Stimulated activated CD4-positive, alpha-beta T cell treated with anti-CD3 and anti-CD28 coated beads, TNF-alpha, amount 100 ng/mL, for 48 hours (primary cell): ENCODE measurements around the gene ADO.

Source experiments
- DNase-seq, 3 donors: peaks; one replicate each; pipeline ENCODE4 v3.0.0-alpha.2; 2020; ENCODE audit warnings: low read depth in 3 of 3

Gene ADO

DNA sequence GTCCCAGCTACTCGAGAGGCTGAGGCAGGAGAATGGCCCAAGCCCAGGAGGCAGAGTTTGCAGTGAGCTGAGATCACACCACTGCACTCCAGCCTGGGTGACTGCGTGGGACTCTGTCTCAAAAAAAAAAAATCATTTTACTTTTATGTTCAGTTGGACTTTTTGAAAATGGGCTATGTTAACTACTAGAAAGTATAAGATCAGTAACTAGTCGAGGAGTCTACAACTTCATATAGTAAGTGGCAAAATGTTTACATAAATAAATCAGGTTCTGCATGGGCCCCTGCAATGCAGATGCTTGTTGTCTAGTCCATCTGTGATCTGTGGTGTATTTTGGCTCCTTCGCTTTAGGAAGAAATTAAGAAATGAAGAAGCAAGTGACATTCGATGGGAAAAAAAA lies 12.3 kb upstream of the ADO start:
- DNase-seq: no peak

DNA sequence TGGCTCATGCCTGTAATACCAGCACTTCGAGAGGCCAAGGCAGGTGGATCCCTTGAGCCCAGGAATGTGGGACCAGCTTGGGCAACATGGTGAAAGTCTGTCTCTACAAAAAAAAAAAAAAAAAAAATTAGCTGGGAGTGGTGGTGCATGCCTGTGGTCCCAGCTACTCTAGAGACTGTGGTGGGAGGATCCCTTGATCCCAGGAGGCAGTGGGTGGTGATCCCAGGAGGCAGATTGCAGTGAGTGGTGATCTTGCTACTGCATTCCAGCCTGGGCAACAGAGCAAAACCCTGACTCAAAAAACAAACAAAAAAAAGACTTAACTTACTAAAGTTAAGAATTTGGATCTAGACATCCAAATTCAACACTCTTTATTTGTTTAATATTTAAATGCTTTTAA lies 10.2 kb upstream of the ADO start:
- DNase-seq: no peak

DNA sequence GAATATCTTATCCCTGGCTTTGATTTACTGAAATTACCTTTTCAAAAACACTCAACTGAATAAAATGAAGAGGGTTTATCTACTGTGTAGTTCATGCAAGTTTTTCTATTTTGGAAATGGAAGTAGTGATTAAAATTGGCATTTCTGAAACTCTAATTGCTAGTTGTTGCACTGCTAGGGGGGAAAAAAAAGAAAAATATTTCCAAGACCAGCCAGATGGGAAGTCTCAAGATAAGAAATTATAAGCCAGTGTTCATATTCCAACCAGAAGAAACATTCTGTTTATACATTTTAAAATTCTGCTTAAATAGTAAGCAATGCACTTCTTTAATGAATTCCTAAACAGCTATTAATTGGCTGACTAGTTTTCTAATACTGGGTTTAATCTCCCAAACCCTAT lies 9.4 kb upstream of the ADO start:
- no peak for DNase-seq

DNA sequence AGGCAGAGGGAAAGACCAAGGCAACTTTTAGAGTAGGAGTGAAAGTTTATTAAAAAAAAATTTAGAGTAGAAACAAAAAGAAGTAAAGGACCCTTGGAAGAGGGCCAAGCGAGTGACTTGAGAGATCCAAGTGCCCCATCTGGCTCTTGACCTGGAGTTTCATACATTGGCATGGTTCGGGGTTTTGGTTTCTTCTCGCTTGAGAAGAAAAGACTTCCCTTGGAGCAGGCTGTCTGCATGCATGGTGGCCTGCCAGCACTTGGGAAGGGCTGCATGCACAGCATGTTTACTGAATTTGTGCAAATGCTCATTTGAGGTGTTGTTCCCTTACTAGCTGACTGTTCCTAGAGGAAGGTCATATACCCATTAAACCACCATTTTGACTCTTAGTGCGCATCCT lies 8.8 kb upstream of the ADO start:
- DNase-seq: no peak

DNA sequence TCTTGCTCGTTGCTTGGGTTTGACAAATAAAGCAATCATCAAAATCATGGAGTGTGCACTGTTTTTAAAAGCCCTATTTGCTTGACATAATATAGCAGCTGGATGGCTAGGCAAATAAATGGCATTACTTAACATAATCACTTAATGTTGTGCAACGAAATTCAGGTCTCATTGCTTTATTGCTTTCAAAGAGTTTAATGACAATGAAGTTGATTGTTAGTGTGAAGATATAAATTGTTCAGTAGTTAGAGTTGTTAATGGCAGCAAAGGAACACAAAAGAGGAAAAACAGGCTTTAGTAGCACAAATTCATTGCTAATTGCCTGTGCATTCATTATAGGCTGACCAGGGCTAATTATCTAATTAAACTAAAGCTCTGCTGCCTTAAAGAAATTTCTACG lies 7.6 kb upstream of the ADO start:
- no peak for DNase-seq

DNA sequence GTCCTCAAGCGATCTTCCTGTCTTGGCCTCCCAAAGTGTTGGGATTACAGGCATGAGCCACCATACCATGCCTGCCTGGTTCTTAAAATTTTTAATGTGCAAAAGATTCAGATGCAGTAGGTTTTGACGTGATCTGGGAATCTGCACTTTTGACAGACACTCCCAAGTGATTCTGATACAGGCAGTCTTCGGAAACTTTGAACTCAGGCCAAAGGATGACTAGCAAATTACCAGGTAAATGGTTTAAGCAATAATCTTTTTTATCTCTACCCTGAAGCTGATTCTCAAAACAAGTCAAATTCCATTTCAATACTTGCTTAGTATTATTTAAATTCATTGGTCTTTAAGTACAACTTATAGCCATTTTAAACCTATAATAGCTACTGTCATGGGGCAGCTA lies 2.6 kb upstream of the ADO start:
- DNase-seq: no peak

DNA sequence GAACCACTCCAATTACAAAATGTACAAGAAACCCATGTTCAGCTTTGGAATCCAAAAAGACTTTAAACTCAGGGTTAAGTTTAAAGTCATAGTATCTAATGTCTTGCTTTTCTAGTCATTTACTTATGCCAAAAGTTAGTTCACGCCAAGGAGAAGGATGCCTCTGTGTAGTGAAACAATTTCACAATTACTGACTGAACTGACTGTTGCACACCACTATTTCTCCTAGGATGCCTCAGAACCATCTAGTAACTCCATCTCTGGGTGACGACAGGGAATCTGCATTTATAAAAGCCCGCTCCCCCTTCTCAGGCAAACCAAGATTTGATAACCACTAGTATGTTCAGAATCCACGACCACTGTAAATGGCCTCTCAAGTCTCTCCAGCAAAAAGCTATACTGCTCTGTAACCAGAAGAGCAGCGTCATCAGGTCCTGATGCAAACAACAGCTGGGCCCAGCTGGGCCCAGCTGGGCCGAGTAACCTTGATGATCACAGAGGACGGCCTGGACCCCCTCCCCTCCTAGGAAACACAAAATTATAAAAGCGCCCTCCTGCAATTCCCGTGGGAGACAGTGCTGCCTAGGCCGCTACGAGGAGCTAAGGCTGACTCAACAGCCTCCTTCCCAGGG lies 680 bp upstream of the ADO start:
- DNase-seq: no peak

DNA sequence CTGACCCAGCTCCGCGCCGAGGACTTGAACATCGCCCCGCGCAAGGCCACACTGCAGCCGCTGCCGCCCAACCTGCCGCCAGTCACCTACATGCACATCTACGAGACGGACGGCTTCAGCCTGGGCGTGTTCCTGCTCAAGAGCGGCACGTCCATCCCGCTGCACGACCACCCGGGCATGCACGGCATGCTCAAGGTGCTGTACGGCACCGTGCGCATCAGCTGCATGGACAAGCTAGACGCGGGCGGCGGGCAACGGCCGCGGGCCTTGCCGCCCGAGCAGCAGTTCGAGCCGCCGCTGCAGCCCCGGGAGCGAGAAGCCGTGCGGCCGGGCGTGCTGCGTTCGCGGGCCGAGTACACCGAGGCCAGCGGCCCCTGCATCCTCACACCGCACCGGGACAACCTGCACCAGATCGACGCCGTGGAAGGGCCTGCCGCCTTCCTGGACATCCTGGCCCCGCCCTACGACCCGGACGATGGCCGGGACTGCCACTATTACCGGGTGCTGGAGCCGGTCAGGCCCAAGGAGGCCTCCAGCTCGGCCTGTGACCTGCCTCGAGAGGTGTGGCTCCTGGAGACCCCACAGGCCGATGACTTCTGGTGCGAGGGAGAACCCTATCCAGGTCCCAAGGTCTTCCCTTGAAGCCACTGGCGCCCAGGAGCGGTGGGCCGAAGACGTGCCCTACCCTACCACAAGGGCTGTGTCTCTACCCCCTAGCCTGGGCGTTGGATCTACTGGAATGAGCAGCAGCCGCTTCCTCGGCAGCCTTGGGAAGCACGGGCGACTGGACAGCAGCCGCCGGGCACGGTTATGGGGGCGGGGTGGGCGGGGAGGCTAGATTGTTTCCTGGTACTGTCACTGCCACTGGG lies 945 bp downstream of the ADO start:
- DNase-seq: no peak

DNA sequence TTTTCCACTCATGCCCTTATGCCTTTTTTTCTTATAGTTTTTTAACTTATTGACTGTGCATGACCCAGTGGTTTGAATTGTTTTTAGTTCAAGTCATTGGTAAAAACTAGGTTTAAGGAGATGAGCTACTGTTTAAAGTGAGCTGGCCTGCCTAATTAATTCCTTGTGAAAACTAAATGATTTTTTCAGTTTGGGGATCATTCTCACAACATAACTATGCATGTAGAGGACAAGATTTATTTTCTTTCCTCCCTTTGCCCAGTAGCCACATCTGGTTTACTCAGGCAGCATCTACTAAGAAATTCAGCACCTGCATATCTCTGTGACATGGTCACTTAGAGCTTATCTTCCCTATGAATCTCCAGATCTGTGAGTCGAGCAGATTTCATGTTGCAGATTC lies 1.7 kb downstream of the ADO start:
- no peak for DNase-seq

DNA sequence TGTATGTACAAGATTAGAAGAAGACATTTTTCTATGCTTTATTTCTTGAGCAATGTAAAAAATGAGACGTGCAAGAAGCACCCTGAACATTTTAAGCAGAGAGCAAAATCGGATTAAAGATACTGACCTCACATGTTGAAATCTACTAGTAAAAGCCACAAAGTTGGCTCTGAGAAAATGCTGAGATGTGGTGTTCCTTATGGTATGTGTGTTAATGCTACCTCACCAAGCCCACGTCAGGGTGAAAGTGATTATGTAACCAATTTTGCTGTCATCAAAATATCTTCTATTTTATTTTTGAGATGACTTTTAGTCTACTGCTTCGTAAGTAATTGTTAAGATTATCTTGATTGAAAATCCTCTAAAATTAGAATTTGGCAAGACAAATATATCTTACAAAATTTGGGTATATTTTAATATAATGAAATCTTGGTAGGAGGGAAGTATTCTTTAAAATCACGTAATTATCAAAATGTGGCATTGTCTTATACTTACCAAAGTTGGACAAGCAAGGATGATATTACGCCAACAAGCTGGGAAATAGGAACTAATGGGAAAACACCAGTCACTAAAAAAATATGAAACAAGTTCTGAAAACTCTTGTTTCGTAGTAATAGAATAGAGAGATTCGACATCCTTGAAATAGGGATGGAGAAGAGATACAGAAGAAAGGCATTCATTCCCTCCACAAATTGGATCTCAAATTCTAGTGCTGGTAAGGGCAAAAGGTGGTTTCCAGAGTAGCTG lies 5.8 kb downstream of the ADO start:
- DNase-seq: no peak

DNA sequence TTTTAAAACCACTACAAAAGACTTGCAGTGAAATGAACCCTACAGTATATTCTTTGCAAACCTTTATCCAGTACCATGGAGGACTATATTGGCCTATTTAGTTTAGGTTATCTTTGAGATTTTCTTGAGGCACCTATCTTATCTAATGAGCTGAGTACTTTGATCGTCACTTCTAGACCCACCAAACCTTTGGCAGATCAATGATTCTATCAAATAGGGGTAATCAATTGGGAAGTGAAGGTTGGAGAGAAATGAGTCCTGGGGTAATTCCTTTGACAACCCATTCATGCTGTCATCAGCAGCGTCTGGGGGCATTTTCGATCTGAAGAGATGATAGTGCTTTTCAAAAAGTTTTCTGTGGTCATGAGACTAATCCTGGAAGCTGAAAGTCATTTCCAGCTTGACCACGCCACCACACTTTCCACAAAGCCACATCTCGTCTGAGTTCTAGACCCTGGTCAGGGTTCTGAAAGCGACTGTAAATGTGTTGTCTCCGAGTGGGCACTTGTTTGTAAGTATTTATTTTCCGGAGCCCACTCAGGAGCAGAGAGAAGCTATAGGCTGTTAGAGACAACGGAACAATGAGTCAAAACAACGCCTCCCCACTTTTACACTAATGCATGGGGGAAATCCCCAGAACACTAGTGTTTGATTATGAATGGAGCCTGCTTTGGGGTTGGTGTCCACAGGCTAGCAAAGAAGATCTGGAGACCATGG lies 6.8 kb downstream of the ADO start:
- DNase-seq: peak; percentile 67 to 74 (median 71)

DNA sequence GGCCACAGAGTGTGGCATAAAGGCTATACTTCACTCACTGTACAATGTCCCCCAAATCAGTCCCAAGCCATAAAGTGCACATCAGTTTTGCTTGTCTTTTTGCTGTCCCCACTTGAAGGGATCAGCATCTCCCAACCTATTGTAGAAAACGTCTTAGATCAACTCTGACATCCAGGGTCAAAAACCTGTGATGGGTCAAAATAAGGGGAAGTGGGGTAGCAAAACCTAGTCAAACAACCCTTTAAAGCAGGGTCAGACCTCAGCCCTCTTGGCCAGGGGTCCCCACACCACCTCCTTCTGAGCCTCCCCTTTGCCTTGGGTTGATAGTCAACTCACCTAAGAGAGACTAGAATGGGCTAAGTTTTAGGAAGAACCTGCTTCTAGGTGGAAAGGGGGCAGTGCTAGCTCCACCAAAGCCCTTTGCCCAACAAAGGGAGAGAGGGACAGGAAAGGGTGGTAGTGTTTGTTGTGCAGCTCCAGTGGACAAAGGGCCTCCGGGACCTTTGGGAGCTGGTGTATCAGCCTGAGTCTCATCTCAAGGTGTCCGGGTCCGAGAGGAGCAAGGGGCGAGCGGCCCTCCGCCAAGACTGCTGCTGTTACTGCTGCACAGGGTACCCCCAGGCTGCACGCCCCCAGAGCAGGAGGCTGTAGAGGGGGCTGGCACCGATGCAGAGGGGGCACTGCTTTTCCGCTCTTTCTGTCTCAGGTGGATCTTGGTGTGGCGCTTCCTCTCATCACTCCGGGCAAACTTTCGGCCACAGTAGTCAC lies 8.3 kb downstream of the ADO start:
- DNase-seq: no peak

DNA sequence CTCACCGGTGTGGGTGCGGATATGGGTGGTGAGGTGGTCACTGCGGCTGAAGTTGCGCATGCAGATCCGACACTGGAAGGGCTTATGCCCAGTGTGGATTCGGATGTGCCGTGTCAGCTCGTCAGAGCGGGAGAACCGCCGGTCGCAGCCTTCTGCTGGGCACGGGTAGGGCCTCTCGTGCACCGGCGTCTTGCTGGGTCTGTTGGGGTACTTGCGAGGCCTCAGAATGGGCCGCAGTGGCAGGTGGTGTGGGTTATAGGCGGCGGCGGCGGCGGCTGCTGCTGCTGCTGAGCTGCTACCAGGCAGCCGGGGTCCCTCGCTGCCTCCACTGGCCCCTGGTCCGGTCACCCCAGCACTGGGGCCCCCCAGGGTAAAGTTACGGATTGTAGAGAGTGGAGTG lies 8.9 kb downstream of the ADO start:
- DNase-seq: no peak

DNA sequence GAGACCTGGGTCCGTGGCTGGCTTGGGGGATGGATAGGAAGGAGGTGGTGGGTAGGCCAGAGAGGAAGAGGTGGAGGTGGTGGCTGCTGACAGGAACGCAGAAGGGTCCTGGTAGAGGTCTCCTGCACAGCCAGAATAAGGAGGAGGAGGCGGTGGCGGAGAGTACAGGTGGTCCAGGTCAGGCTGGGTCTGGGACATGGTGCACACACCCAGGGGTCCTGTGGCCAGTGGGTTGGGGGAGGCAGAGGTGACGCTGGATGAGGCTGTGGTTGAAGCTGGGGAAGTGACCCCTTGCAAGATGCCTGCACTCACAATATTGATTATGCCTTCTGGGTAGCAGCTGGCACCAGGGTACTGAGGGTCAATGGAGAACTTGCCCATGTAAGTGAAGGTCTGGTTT lies 9.5 kb downstream of the ADO start:
- DNase-seq: no peak

DNA sequence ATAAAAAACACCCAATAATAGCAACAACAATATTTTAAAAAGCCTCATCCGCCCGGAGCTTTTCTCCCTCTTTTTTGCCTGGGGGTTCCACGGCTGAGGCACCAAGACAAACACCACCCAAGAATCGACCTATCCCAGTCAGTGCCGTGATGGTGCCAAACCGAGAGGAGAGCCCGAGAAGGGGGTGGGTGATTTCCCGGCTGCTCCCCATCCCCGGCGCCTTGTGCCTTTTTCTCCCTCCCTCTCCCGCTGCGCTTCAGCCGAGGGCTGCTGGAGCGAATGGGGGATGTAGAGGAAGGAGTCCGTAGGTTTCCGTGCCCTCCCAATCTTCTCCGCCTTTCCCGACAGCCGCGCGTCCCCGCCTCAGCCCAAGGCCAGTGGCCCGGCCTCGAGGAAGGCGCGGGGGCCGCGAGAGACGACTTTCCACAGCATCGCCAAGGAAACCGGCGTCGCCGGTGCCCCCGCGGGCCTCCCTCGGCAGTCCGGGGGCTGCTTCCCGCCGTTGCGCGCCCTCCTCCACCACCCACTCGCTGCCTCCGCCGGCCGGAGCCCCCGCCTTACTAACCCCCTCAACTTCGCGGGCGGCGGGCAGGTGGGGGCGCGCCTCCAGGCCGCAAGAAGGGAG lies 10.3 kb downstream of the ADO start:
- DNase-seq: no peak

DNA sequence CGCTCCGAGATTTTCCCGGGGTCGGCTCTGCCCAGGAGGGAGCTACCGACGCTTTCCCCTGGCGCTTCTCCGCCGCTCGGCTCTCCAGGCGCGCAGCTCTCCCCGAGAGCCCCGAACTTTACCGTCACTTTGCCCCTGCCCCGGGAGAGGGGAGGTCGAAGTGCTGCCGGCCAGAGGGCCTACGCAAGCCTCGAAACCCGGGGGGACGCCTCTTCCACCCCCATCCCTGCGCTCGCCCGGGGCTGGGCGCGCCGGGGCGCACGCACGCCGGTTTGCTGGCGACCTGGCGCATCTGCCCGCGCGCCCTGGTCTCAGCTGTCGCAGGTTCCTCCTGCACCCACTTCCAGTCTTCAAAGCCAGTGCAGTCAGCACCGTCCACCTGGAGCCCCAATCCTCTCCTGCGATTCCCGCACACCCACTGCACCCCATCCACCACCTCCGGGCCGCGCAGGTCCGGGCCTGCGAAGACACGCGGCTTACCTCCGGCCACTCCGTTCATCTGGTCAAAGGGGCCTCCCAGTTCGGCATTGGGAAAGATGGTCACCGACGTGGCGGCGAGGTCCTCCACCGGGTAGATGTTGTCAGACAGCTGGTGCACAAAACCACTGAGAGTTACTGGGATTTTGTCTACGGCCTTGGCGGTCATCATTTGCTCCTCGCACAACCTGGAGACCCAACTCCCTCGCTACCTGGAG lies 11.0 kb downstream of the ADO start:
- no peak for DNase-seq

DNA sequence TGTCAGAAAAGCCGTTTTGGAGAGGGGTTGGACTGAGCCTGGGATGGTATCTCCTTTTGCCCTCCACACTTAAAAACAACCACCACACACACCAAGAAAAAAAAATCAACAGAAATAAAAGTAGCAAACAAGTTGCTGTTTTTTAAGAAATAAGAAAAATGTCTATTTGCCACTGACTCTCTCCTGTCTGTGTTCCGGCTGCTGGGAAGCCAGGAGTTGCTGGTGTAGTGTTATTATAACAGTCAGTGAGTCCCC lies 11.5 kb downstream of the ADO start:
- no peak for DNase-seq

DNA sequence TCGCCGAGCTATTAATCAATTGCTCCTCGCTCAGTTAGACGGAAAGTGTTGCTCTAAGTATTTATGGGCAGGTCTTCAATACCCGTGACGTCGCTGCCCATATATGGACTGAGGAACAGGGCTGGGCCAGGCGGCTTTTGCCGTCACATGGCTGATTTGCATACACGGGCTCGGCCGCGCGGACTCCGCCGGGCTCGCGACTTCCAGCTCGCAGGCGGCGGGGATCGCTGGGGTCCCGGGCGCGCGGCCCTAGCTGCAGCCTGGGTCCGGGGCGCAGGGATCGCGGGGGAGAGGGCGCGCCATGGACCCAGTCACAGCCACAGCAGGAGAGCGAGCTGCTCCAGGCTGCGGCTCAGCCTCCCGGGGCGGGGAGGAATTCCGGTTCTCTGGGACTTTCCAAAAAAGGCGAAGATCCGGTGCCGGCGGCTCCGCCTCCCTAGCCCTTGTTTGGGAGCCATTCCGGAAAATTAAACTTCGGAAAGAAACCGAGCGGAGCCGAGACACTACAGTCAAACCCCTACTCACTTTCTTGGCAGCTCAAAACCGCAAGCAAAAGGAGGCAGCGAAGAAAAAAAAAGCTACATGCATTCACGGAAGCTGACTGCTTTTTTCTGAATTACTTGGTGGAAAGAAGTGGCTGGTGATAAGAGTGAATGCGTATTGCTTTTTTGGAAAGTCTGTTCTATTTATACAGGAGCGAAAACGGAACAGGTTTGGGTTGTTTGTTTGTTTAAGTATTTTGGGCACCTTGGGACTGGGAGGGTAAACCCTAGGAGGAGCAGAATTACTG lies 12.0 kb downstream of the ADO start, which contains the start of gene EGR2:
Gene EGR2 (minus strand): TSS at position 36 of the 790 bp plus-strand sequence. CDS start 337 bp downstream, outside the sequence.
- peak; percentile 84 to 91 (median 89) for DNase-seq

DNA sequence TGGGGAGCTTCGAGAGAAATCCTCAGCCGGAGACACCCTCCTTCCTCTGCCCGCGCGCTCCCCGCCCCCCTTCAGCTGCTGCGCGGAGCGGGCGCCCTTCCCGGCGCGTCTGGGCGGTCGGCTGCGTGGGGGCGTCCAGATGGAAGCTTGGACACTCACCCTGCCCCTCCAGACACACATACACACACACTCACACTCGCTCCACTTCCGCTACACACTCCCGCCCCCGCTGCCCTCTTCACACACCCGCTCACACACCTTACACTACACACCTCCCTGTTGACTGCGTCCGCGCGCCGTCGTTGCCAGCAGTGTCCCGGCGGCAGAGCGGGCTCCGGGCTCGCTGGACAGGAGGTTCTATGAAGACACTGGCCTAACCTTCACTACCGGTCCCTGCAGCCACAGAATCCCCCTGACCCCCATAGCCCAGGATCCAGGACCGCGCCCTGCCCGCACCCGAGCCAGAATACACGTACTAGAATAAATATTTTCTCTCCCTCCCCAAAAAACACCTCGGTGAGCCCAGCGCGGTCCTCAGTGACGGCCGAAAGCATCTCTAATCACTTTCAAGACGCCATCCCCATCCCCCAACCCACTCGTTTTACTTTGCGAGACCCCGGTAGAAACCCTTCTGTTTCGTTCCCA lies 12.7 kb downstream of the ADO start:
- peak in 1 of 3 donors; percentile 65 for DNase-seq
